ENCODE results near the gene ARHGAP26.

GRCh38 chr5:142930395-142931110 lies 160.4 kb downstream of the ARHGAP26 start:
- no peak for TF ChIP-seq EP300 (IDR thresholded peaks at IDR 0.05)
- no peak for TF ChIP-seq CTCF (IDR thresholded peaks at IDR 0.05)
